AG04449 (cell line): ENCODE measurements around the gene DLG4.

ENCODE experiments used
- CTCF ChIA-PET: fragments of 350-600 bp; formaldehyde crosslinking; extraction: SDS; loops from one replicate; lab custom pipeline; 2021; ENCODE audit warnings: antibody characterized with exemption; lab: Yijun Ruan, JAX
- POLR2A ChIA-PET: fragments of 400-600, 350-600 bp; formaldehyde crosslinking; extraction: SDS; loops from one replicate; lab custom pipeline; 2020; ENCODE audit warnings: antibody characterized with exemption, inconsistent platforms; lab: Yijun Ruan, JAX
- DNase-seq: peaks from one replicate; pipeline ENCODE4 v3.0.0-alpha.2; 2010; ENCODE audit warnings: low read depth, low spot score
- H3K4me3 ChIP-seq: 2 replicates; pipeline ENCODE4 v1.5.1; 2011; ENCODE audit warnings: low read depth, mild to moderate bottlenecking, control low read depth, low read length
- CTCF ChIP-seq: IDR thresholded peaks from one replicate; pipeline ENCODE4 v1.5.1; 2011; ENCODE audit warnings: mild to moderate bottlenecking, moderate library complexity, low read length, control low read depth, inconsistent platforms; ENCODE audit not compliant: insufficient read depth; ENCODE audit errors: missing control alignments

Gene DLG4

GRCh38 chr17:7243453-7243729 lies 23.8 kb upstream of the DLG4 start:
- POLR2A ChIA-PET, result interaction anchor here (2.0 kb wide), 1 partner anchor 23 kb away, joined by 11 read pairs; the partner anchor contains the start of genes ACADVL and DLG4
- TF ChIP-seq CTCF, result no peak
- H3K4me3 ChIP-seq, result peak overlapping the region; percentile 96
- no peak for DNase-seq
- CTCF ChIA-PET, result interaction anchor here (1.2 to 2.6 kb wide), 2 partner anchors 23 to 53 kb away, joined by 3 to 12 read pairs; no protein-coding TSS in a partner anchor

DNA sequence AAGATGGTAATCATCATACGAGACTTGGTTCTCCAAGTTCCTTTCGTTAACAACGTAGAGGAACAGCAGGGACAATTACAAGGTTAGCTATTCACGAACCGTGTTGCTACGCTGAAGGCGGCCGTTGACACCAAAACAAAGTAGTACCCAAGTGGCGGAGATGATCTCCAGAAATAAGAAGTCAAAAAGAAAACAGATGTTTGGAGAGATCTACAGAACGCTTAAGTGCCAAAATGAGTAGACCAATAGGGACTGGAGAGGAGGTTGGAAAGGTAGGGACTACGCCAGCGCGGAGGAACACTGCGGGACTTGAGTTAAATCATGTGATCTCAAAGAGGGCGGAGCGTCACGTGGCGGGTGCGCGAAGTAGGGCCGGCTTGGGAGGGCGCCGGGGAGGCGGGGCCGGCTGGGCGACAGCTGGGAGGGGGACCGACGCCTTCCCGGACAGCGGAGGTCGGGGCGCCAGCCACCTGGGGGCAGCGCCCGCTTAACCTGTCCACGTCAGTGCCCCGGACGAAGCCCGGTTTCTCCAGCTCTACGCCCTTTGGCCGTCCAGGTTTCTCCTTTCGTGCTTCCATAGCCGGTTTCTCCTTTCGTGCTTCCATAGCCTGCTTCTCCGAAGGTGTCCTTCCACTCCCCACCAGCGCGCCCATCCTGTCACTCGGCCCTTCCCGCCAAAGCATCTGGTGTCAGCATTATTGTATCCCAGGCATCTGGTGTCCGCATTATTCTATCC lies 23.2 kb upstream of the DLG4 start:
- POLR2A ChIA-PET, result interaction anchor here (0.6 to 2.0 kb wide), 4 partner anchors 9 to 106 kb away, joined by 3 to 11 read pairs (median 3); partner anchors contain the start of genes ACADVL, CTDNEP1, DLG4 and DVL2
- DNase-seq, result peak; percentile 82
- TF ChIP-seq CTCF, result no peak
- H3K4me3 ChIP-seq, result peak overlapping the region; percentile 96
- CTCF ChIA-PET, result interaction anchor here (0.8 to 2.6 kb wide), 4 partner anchors 19 to 318 kb away, joined by 3 to 12 read pairs (median 4); no protein-coding TSS in a partner anchor

DNA sequence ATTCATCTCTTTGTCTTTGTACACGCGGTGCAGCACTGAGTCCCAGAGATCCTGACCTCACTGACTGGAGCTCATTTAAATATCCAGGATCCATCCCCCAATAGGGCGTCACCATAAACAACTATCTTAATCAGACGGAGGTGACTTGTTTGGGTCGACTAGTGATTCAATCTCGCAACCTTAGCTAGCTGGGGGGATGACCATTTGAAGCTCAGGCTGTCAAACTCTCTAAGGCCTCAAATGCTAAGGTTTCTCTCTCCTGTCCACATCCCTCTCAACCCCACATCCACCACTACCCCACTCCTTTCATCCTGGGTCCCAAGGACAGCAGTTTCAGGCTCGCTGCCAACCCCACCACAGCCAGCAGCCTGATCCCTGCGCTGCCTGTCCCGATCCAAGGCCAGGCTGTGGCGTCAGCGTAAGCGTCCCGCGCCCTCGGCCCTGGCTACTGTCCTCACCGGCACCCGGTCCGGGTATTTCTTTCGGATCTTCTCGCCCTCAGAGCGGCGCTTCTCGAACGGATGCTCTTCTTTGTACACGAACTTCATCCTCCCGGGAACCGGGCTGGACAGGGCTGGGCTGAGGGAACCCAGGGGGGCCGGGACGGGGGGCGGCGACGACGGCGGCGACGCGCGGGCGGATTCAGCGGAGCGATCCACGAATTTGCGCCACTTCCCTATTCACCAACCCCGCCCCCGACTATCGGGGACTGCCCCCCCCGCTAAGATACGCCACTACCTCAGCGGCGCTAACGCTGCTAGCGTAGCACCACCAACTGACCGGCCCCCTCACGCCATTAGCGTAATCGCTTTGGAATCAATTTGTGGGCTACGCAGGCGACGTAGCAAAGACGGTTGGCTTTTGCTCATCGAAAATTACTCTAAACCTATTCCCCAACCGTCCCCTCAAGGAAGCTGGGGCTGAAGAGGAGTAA lies 22.4 kb upstream of the DLG4 start, which contains the start of gene GABARAP:
Gene GABARAP (minus strand): TSS at position 667 of the 934 bp plus-strand sequence. CDS start 119 bp downstream, at position 548.
- TF ChIP-seq CTCF, result no peak
- POLR2A ChIA-PET, result interaction anchor here (0.6 to 2.1 kb wide), 8 partner anchors 8 to 162 kb away, joined by 3 to 11 read pairs (median 4); partner anchors contain the start of genes ACADVL, CTDNEP1, DLG4 and DVL2
- H3K4me3 ChIP-seq, result peak within 1 kb of the TSS; percentile 96
- CTCF ChIA-PET, result interaction anchor here (0.8 to 2.6 kb wide), 6 partner anchors 18 to 319 kb away, joined by 3 to 12 read pairs (median 5); no protein-coding TSS in a partner anchor
- DNase-seq, result no peak

DNA sequence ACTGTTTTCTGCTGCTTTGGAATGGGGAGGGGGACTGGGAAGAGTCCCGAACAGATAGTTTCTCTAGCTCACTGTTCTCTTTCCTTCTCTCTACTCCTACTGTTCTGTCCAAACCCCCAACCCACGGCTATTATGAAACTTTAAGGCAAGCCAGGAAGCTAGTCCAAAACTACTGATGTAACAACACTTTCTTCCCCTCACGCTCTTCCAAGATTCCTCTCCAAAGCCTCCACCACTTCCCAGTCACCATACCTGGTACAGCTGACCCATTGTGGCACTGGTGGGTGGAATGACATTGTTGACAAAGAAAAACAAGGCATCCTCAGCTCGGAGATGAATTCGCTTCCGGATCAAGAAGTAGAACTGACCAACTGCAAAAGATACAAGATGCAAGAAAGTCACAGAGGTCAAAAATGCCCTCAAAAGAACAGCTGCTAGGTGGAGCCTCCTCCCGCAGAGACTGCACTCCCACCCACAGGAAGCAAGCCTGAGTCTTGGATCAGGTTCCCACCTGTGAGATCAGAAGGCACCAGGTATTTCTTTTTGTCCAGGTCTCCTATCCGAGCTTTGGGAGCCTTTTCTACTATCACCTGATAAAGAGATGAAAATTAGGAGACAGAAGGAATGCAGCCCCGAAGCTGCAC lies 21.6 kb upstream of the DLG4 start:
- ChIA-PET CTCF (interaction anchor here (1.1 to 1.7 kb wide), 4 partner anchors 10 to 320 kb away, joined by 4 to 6 read pairs (median 6); partner anchors contain the start of gene CTDNEP1), POLR2A (interaction anchor here (1.1 to 2.1 kb wide), 4 partner anchors 9 to 163 kb away, joined by 4 to 7 read pairs (median 6); partner anchors contain the start of genes ACADVL, CTDNEP1, DLG4 and TMEM256)
- DNase-seq, result no peak
- peak overlapping the region; percentile 96 for H3K4me3 ChIP-seq
- no peak for TF ChIP-seq CTCF

- CTCF ChIA-PET, result interaction anchor here (1.1 to 1.7 kb wide), 3 partner anchors 11 to 56 kb away, joined by 5 to 6 read pairs (median 5); partner anchors contain the start of gene CTDNEP1
- POLR2A ChIA-PET, result interaction anchor here (1.3 to 2.1 kb wide), 3 partner anchors 10 to 164 kb away, joined by 4 to 7 read pairs (median 4); partner anchors contain the start of genes CTDNEP1 and TMEM256
- DNase-seq, result no peak
- no peak for TF ChIP-seq CTCF
- peak overlapping the region; percentile 96 for H3K4me3 ChIP-seq
Observed at GRCh38 chr17:7240375-7240774, 20.7 kb upstream of the DLG4 start.
